ENCODE measurements around the gene RFX1. TPM values are rescaled to one million over a fixed set of nuclear protein-coding genes. Genes with fewer than 3 reads are reported as not detected.

RFX1 gene
- total and polyA plus RNA-seq, 2 of the 13 experiments (the other 11 are each of a cell fraction or from before 2014, with no cell fraction given), result 1.1 to 1.3 TPM

DNA sequence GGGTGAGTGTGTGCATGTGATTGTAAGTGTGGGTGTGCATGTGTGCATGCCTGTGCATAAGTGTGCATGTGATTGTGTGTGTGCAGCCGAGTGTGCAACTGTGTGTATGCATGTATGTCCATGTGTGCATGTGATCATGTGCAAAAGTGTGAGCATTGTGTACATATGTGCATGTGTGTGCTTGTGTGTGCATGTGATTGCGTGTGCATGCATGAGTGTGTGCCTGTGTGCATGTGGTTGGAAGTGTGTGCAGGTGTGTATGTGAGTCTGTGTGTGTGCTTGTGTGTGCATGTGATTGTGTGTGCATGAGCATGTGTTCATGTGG is 71.4 kb downstream of the RFX1 start:
- H3K9ac ChIP-seq (ENCODE audit: insufficient read depth, low read depth, low read length), result no peak overlapping the region
- FAIRE-seq (no peak), DNase-seq (ENCODE audit: low spot score) (no peak), ATAC-seq (no peak)
- H4K20me1 ChIP-seq (ENCODE audit: insufficient read depth, low read length), result no peaks in the 10 kb centered on the region
- TF ChIP-seq GATAD1 (CRISPR knock-in tag; IDR thresholded peaks at IDR 0.05), result no peak
- peak; percentile 92 for TF ChIP-seq MNT (IDR thresholded peaks at IDR 0.05)
- H3K4me3 ChIP-seq (replicated peaks in 1 of 3; ENCODE audit: insufficient read depth in 1 of 3, low read depth in 2 of 3, low read length in 3 of 3), result no peak overlapping the region
- H3K27me3 ChIP-seq (ENCODE audit: control insufficient read depth in 1 of 2, insufficient read depth in 2 of 2, low read length in 2 of 2), result peaks cover 4 to 20% of the 10 kb centered on the region in 2 experiments; a peak in 3 of 5 replicates
- ChIA-PET POLR2A (no interaction called here), CTCF (ENCODE audit: low intra/inter-chr PET ratio, low total read pairs) (no interaction called here)
- H3K4me1 ChIP-seq (ENCODE audit: insufficient read depth, low read length), result peaks cover 7% of the 10 kb centered on the region
- H3K27ac ChIP-seq (ENCODE audit: extremely low read length, insufficient read depth, low read length), result no peak overlapping the region
- H3K4me2 ChIP-seq (ENCODE audit: low read depth, low read length), result no peak overlapping the region
- BruUV-seq (replicated peaks), result no TSS peak
- intact Hi-C loops (cut with micrococcal nuclease; ENCODE audit: unreplicated experiment) (no loop called here), in situ Hi-C loops (cut with HindIII; ENCODE audit: extremely low pct_ligation_motif_present, low pct_unique_long_range_greater_than_20kb) (no loop called here)
- H2AFZ ChIP-seq (ENCODE audit: low read length), result no peak overlapping the region
- WGBS (ENCODE audit: low lambda C conversion rate), result 64% methylated on average over 2 of the region's 2 CpGs
- no peaks in the 10 kb centered on the region for H3K79me2 ChIP-seq (ENCODE audit: insufficient read depth, low read length)
- H3K36me3 ChIP-seq (replicated peaks in 1 of 2; ENCODE audit: control insufficient read depth in 1 of 2, insufficient read depth in 2 of 2, low read length in 2 of 2), result no peaks in the 10 kb centered on the region; a peak in 1 of 5 replicates
- H3K9me3 ChIP-seq (ENCODE audit: low read length), result no peaks in the 10 kb centered on the region

DNA sequence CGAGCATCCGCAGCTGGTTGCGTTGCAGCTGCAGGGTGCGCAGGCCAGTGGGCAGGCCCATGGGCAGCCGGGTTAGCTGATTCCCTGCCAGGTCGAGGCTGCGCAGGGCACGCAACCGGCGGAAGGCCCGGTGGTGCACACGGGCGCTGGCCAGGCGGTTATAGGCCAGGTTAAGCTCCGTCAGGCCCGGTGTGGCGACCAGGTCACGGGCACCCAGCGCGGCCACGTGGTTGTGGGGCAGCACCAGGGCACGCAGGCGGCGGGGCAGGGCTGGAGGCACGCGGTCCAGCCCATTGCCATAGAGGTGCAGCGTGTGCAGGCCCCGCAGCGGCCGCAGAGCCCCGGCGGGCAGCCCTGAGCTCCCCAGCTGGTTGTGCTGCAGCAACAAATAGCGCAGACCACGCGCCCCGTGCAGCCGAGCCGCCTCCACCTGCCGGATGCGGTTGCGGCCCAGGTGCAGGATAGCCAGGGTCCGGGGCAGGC is 73.2 kb downstream of the RFX1 start:
- DNase-seq (ENCODE audit: low spot score) (no peak), FAIRE-seq (no peak), ATAC-seq (no peak; the same call in 2 of the 3 replicates)
- Histone ChIP-seq H3K9me3 (ENCODE audit: low read length) (no peaks in the 10 kb centered on the region), H3K79me2 (ENCODE audit: insufficient read depth, low read length) (no peaks in the 10 kb centered on the region), H2AFZ (ENCODE audit: low read length) (no peak overlapping the region), H3K27me3 (ENCODE audit: control insufficient read depth in 1 of 2, insufficient read depth in 2 of 2, low read length in 2 of 2) (peaks cover 2 to 13% of the 10 kb centered on the region in 2 experiments; a peak in 2 of 5 replicates), H3K4me1 (ENCODE audit: insufficient read depth, low read length) (peaks cover 7% of the 10 kb centered on the region), H3K4me3 (replicated peaks in 1 of 3; ENCODE audit: insufficient read depth in 1 of 3, low read depth in 2 of 3, low read length in 3 of 3) (no peak overlapping the region), H3K36me3 (replicated peaks in 1 of 2; ENCODE audit: control insufficient read depth in 1 of 2, insufficient read depth in 2 of 2, low read length in 2 of 2) (peaks cover 2 to 5% of the 10 kb centered on the region in 2 experiments; a peak in 3 of 5 replicates), H4K20me1 (ENCODE audit: insufficient read depth, low read length) (no peaks in the 10 kb centered on the region), H3K4me2 (ENCODE audit: low read depth, low read length) (no peak overlapping the region), H3K9ac (ENCODE audit: insufficient read depth, low read depth, low read length) (no peak overlapping the region), H3K27ac (ENCODE audit: extremely low read length, insufficient read depth, low read length) (no peak overlapping the region)
- intact Hi-C loops (cut with micrococcal nuclease; ENCODE audit: unreplicated experiment) (no loop called here), in situ Hi-C loops (cut with HindIII; ENCODE audit: extremely low pct_ligation_motif_present, low pct_unique_long_range_greater_than_20kb) (no loop called here)
- ChIA-PET POLR2A (interaction anchor here (1.6 kb wide), 1 partner anchor 12 kb away, joined by 4 read pairs; no protein-coding TSS in a partner anchor), CTCF (ENCODE audit: low intra/inter-chr PET ratio, low total read pairs) (no interaction called here)
- WGBS (ENCODE audit: low lambda C conversion rate), result 29% methylated on average over 1 of the region's 42 CpGs
- no TSS peak for BruUV-seq (replicated peaks)
- TF ChIP-seq AGO2 (optimal IDR thresholded peaks at IDR 0.05; ENCODE audit: low read depth, low read length), result peak; percentile 94
- TF ChIP-seq, protein P1, sequence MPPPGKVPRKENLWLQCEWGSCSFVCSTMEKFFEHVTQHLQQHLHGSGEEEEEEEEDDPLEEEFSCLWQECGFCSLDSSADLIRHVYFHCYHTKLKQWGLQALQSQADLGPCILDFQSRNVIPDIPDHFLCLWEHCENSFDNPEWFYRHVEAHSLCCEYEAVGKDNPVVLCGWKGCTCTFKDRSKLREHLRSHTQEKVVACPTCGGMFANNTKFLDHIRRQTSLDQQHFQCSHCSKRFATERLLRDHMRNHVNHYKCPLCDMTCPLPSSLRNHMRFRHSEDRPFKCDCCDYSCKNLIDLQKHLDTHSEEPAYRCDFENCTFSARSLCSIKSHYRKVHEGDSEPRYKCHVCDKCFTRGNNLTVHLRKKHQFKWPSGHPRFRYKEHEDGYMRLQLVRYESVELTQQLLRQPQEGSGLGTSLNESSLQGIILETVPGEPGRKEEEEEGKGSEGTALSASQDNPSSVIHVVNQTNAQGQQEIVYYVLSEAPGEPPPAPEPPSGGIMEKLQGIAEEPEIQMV (CRISPR knock-in tag; IDR thresholded peaks at IDR 0.05; ENCODE audit: low read depth), result no peak
- peak; percentile 12; the same call in 1 of the 2 replicates for TF ChIP-seq GABPB1 (CRISPR knock-in tag; IDR thresholded peaks at IDR 0.05)
- TF ChIP-seq KLF12 (CRISPR knock-in tag; IDR thresholded peaks at IDR 0.05; ENCODE audit: borderline replicate concordance), result no peak
- TF ChIP-seq, protein P2, sequence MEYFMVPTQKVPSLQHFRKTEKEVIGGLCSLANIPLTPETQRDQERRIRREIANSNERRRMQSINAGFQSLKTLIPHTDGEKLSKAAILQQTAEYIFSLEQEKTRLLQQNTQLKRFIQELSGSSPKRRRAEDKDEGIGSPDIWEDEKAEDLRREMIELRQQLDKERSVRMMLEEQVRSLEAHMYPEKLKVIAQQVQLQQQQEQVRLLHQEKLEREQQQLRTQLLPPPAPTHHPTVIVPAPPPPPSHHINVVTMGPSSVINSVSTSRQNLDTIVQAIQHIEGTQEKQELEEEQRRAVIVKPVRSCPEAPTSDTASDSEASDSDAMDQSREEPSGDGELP (IDR thresholded peaks at IDR 0.05; ENCODE audit: borderline replicate concordance, low read depth), result no peak
- TF ChIP-seq NONO (IDR thresholded peaks at IDR 0.05), result no peak
- no peak for TF ChIP-seq NONO (CRISPR knock-in tag; conservative IDR thresholded peaks at IDR 0.05)
- TF ChIP-seq RBFOX2 (IDR thresholded peaks at IDR 0.05; ENCODE audit: low read depth, low read length), result peak; percentile 19; the same call in 1 of the 2 replicates
- TF ChIP-seq, protein P3, sequence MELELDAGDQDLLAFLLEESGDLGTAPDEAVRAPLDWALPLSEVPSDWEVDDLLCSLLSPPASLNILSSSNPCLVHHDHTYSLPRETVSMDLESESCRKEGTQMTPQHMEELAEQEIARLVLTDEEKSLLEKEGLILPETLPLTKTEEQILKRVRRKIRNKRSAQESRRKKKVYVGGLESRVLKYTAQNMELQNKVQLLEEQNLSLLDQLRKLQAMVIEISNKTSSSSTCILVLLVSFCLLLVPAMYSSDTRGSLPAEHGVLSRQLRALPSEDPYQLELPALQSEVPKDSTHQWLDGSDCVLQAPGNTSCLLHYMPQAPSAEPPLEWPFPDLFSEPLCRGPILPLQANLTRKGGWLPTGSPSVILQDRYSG (CRISPR knock-in tag; IDR thresholded peaks at IDR 0.05), result no peak
- no peak for TF ChIP-seq CHD4 (IDR thresholded peaks at IDR 0.05; ENCODE audit: borderline replicate concordance, low read length)
- no peak for TF ChIP-seq ZFP82 (CRISPR knock-in tag; IDR thresholded peaks at IDR 0.05; ENCODE audit: borderline replicate concordance)
- TF ChIP-seq ZSCAN29 (CRISPR knock-in tag; conservative IDR thresholded peaks at IDR 0.05), result no peak
